ENCODE measurements around the gene RAB40B. TPM values are rescaled to one million over a fixed set of nuclear protein-coding genes. Genes with fewer than 3 reads are reported as not detected.

The RAB40B gene
- total and polyA plus RNA-seq, 2 of the 13 experiments (the other 11 are each of a cell fraction or from before 2014, with no cell fraction given), result 6.2 to 6.5 TPM

DNA sequence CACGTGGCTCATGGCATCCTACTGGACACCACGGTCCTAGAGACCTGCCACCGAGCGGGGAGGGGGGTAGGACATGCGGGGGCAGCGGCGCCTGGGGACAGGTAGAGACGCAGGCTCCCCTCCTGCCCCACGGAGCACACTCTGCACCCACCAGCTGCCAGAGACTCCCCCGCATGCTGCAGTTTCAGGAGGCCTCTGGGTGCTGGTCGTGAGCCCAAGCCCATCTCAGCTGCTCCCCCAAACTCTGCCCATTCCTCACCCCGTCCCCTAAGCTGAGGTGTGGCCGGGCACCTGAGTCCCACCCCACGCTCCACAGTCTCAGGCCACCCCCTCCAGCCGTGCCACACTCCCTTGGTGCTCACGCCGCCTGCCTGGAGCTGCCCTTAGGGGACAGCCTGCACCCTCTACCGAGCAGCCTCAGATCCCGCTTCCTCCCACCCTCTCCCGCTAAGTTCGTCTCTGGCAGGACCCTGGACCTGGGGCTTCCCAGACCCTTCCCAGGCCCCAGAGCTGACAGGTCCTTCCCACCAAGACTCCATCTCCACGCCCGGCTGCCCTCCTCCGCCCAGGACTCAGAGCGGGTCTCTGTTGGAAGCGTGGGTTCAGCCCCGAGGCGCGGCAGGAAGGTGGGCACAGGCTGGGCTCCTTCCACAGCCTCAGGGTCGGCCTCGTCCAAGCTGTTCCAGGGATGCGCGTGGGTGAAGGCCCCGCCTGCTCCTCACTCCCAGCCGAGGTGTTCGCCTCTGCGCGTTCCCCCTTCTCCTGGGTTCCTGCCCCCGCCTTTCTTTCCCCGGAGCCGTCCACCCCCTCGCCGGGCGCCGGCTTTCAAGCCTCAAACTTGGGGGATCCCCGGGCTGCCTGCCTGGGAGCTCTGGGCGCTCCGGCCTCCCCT is 1.3 kb downstream of the RAB40B start (continued):
- TF ChIP-seq, protein P1, sequence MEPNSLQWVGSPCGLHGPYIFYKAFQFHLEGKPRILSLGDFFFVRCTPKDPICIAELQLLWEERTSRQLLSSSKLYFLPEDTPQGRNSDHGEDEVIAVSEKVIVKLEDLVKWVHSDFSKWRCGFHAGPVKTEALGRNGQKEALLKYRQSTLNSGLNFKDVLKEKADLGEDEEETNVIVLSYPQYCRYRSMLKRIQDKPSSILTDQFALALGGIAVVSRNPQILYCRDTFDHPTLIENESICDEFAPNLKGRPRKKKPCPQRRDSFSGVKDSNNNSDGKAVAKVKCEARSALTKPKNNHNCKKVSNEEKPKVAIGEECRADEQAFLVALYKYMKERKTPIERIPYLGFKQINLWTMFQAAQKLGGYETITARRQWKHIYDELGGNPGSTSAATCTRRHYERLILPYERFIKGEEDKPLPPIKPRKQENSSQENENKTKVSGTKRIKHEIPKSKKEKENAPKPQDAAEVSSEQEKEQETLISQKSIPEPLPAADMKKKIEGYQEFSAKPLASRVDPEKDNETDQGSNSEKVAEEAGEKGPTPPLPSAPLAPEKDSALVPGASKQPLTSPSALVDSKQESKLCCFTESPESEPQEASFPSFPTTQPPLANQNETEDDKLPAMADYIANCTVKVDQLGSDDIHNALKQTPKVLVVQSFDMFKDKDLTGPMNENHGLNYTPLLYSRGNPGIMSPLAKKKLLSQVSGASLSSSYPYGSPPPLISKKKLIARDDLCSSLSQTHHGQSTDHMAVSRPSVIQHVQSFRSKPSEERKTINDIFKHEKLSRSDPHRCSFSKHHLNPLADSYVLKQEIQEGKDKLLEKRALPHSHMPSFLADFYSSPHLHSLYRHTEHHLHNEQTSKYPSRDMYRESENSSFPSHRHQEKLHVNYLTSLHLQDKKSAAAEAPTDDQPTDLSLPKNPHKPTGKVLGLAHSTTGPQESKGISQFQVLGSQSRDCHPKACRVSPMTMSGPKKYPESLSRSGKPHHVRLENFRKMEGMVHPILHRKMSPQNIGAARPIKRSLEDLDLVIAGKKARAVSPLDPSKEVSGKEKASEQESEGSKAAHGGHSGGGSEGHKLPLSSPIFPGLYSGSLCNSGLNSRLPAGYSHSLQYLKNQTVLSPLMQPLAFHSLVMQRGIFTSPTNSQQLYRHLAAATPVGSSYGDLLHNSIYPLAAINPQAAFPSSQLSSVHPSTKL (CRISPR knock-in tag; IDR thresholded peaks at IDR 0.05), result no peak
- no peak for TF ChIP-seq ZNF34 (CRISPR knock-in tag; IDR thresholded peaks at IDR 0.05; ENCODE audit: borderline replicate concordance)
- TF ChIP-seq, protein P2, sequence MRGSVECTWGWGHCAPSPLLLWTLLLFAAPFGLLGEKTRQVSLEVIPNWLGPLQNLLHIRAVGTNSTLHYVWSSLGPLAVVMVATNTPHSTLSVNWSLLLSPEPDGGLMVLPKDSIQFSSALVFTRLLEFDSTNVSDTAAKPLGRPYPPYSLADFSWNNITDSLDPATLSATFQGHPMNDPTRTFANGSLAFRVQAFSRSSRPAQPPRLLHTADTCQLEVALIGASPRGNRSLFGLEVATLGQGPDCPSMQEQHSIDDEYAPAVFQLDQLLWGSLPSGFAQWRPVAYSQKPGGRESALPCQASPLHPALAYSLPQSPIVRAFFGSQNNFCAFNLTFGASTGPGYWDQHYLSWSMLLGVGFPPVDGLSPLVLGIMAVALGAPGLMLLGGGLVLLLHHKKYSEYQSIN (CRISPR knock-in tag; IDR thresholded peaks at IDR 0.05; ENCODE audit: borderline replicate concordance), result no peak
- no peak for TF ChIP-seq NONO (IDR thresholded peaks at IDR 0.05)
- TF ChIP-seq NONO (CRISPR knock-in tag; conservative IDR thresholded peaks at IDR 0.05), result no peak
- 0 out of 2 replicates have a peak, but pooled peaks have one; percentile 25 for TF ChIP-seq ZFP90 (CRISPR knock-in tag; IDR thresholded peaks at IDR 0.05; ENCODE audit: borderline replicate concordance)
- TF ChIP-seq, protein P3, sequence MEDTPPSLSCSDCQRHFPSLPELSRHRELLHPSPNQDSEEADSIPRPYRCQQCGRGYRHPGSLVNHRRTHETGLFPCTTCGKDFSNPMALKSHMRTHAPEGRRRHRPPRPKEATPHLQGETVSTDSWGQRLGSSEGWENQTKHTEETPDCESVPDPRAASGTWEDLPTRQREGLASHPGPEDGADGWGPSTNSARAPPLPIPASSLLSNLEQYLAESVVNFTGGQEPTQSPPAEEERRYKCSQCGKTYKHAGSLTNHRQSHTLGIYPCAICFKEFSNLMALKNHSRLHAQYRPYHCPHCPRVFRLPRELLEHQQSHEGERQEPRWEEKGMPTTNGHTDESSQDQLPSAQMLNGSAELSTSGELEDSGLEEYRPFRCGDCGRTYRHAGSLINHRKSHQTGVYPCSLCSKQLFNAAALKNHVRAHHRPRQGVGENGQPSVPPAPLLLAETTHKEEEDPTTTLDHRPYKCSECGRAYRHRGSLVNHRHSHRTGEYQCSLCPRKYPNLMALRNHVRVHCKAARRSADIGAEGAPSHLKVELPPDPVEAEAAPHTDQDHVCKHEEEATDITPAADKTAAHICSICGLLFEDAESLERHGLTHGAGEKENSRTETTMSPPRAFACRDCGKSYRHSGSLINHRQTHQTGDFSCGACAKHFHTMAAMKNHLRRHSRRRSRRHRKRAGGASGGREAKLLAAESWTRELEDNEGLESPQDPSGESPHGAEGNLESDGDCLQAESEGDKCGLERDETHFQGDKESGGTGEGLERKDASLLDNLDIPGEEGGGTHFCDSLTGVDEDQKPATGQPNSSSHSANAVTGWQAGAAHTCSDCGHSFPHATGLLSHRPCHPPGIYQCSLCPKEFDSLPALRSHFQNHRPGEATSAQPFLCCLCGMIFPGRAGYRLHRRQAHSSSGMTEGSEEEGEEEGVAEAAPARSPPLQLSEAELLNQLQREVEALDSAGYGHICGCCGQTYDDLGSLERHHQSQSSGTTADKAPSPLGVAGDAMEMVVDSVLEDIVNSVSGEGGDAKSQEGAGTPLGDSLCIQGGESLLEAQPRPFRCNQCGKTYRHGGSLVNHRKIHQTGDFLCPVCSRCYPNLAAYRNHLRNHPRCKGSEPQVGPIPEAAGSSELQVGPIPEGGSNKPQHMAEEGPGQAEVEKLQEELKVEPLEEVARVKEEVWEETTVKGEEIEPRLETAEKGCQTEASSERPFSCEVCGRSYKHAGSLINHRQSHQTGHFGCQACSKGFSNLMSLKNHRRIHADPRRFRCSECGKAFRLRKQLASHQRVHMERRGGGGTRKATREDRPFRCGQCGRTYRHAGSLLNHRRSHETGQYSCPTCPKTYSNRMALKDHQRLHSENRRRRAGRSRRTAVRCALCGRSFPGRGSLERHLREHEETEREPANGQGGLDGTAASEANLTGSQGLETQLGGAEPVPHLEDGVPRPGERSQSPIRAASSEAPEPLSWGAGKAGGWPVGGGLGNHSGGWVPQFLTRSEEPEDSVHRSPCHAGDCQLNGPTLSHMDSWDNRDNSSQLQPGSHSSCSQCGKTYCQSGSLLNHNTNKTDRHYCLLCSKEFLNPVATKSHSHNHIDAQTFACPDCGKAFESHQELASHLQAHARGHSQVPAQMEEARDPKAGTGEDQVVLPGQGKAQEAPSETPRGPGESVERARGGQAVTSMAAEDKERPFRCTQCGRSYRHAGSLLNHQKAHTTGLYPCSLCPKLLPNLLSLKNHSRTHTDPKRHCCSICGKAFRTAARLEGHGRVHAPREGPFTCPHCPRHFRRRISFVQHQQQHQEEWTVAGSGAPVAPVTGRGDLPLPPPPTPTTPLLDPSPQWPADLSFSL (CRISPR knock-in tag; IDR thresholded peaks at IDR 0.05), result no peak
- no peak for TF ChIP-seq ZNF20 (CRISPR knock-in tag; IDR thresholded peaks at IDR 0.05)
- TF ChIP-seq, protein P4, sequence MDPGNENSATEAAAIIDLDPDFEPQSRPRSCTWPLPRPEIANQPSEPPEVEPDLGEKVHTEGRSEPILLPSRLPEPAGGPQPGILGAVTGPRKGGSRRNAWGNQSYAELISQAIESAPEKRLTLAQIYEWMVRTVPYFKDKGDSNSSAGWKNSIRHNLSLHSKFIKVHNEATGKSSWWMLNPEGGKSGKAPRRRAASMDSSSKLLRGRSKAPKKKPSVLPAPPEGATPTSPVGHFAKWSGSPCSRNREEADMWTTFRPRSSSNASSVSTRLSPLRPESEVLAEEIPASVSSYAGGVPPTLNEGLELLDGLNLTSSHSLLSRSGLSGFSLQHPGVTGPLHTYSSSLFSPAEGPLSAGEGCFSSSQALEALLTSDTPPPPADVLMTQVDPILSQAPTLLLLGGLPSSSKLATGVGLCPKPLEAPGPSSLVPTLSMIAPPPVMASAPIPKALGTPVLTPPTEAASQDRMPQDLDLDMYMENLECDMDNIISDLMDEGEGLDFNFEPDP (CRISPR knock-in tag; conservative IDR thresholded peaks at IDR 0.05), result 0 out of 2 replicates have a peak, but pooled peaks have one; percentile 75
- no peak for TF ChIP-seq ZFP82 (CRISPR knock-in tag; IDR thresholded peaks at IDR 0.05; ENCODE audit: borderline replicate concordance)
- TF ChIP-seq, protein P5, sequence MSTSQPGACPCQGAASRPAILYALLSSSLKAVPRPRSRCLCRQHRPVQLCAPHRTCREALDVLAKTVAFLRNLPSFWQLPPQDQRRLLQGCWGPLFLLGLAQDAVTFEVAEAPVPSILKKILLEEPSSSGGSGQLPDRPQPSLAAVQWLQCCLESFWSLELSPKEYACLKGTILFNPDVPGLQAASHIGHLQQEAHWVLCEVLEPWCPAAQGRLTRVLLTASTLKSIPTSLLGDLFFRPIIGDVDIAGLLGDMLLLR (CRISPR knock-in tag; IDR thresholded peaks at IDR 0.05), result no peak
- TF ChIP-seq, protein P6, sequence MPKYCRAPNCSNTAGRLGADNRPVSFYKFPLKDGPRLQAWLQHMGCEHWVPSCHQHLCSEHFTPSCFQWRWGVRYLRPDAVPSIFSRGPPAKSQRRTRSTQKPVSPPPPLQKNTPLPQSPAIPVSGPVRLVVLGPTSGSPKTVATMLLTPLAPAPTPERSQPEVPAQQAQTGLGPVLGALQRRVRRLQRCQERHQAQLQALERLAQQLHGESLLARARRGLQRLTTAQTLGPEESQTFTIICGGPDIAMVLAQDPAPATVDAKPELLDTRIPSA (CRISPR knock-in tag; IDR thresholded peaks at IDR 0.05; ENCODE audit: borderline replicate concordance), result no peak
- no peak for TF ChIP-seq ETV6 (CRISPR knock-in tag; conservative IDR thresholded peaks at IDR 0.05)
